Measurements from ENCODE around the gene MRPL11.
A peak's percentile ranks its signal among the peaks of the same experiment; 100 is the strongest.

MRPL11 gene

DNA sequence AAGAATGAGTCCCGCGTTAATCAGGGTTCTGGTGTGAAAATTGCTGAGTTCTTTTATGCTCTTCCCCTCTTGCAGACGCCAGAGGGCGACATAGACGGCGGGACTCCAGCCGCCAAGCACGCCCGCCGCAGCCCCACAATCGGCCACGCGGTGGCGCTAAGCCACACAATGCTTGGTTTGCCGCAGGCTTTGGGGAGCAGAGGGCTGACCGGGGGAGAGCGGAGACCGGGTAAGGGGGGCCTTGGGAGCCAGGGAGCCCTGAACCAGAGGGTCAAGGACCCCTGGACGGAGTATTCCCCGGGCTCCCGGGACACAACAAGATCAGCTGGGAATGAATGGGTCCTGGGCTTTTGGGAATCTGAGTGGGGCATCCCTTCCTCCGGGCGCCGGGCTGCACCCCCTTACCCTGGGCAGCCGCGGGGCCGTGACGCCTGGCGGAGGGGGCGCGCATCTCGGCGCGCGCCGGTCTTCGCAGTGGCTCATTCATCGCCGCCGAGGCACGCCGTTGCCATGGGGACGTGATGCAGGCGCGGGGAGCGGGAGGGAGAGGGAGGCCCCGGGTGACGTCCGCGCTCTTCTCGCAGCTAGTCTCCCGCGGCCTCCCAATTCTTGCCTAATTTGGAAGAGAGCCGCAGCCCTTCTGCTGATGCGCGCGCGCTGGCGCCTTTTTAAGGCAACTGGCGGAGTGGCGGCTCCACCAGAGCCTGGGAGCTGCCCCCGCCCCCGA is 30.0 kb downstream of the MRPL11 start:
- no peaks in the 10 kb centered on the region for H3F3A ChIP-seq (ENCODE audit: insufficient read depth, low read length)
- no peak overlapping the region for H3K9ac ChIP-seq (ENCODE audit: low read length)
- no peaks in the 10 kb centered on the region for H4K20me1 ChIP-seq (ENCODE audit: insufficient read depth, low read length)
- H3K4me3 ChIP-seq (ENCODE audit: low read depth, low read length, poor library complexity, severe bottlenecking) = peak overlapping the region; percentile 48
- H3K79me2 ChIP-seq (ENCODE audit: insufficient read depth, low read length) = no peaks in the 10 kb centered on the region
- no peak overlapping the region for H2AFZ ChIP-seq (ENCODE audit: low read length)
- H3K27me3 ChIP-seq (ENCODE audit: insufficient read depth, low read length) = no peaks in the 10 kb centered on the region
- H3K27ac ChIP-seq (ENCODE audit: low read depth, low read length, poor library complexity, severe bottlenecking) = no peak overlapping the region
- H3K9me2 ChIP-seq (ENCODE audit: low read depth, low read length) = no peaks in the 10 kb centered on the region
- no peaks in the 10 kb centered on the region for H3K36me3 ChIP-seq (ENCODE audit: insufficient read depth, low read length)
- H3K4me1 ChIP-seq (ENCODE audit: insufficient read depth, low read length, severe bottlenecking) = peaks cover 7% of the 10 kb centered on the region
- no peaks in the 10 kb centered on the region for H3K9me3 ChIP-seq (ENCODE audit: low read length)
- H3K4me2 ChIP-seq (ENCODE audit: low read length) = peak overlapping the region; percentile 65
- no peak for TF ChIP-seq EZH2 (IDR thresholded peaks at IDR 0.05; ENCODE audit: borderline replicate concordance, low read length)
- TF ChIP-seq, protein P1, sequence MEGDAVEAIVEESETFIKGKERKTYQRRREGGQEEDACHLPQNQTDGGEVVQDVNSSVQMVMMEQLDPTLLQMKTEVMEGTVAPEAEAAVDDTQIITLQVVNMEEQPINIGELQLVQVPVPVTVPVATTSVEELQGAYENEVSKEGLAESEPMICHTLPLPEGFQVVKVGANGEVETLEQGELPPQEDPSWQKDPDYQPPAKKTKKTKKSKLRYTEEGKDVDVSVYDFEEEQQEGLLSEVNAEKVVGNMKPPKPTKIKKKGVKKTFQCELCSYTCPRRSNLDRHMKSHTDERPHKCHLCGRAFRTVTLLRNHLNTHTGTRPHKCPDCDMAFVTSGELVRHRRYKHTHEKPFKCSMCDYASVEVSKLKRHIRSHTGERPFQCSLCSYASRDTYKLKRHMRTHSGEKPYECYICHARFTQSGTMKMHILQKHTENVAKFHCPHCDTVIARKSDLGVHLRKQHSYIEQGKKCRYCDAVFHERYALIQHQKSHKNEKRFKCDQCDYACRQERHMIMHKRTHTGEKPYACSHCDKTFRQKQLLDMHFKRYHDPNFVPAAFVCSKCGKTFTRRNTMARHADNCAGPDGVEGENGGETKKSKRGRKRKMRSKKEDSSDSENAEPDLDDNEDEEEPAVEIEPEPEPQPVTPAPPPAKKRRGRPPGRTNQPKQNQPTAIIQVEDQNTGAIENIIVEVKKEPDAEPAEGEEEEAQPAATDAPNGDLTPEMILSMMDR (IDR thresholded peaks at IDR 0.05; ENCODE audit: low read length) = peak; percentile 100

DNA sequence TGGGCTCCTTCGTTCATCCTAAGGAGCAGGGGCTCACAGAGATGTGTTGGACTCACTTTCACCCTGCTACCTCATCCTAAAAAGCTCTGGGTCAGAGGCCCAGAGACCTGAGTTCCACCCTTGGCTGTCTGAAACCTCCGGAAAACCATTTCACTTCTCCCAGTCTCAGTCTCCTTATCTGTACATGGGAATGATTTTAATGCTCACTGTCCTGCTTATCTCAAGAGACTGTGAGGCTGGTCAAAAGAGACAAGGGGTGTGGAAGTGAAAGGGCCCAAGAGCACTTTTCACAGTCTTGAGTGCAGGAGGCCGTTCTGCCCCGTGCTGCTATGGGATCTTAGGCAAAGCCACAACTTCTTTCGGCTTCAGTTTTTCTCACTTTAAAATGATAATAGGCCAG is 31.0 kb downstream of the MRPL11 start:
- H3K9ac ChIP-seq (ENCODE audit: low read length) = no peak overlapping the region
- H4K20me1 ChIP-seq (ENCODE audit: insufficient read depth, low read length) = no peaks in the 10 kb centered on the region
- H3K27ac ChIP-seq (ENCODE audit: low read depth, low read length, poor library complexity, severe bottlenecking) = no peak overlapping the region
- H3F3A ChIP-seq (ENCODE audit: insufficient read depth, low read length) = no peaks in the 10 kb centered on the region
- H3K4me1 ChIP-seq (ENCODE audit: insufficient read depth, low read length, severe bottlenecking) = peaks cover 7% of the 10 kb centered on the region
- H3K4me2 ChIP-seq (ENCODE audit: low read length) = no peak overlapping the region
- no peaks in the 10 kb centered on the region for H3K9me3 ChIP-seq (ENCODE audit: low read length)
- TF ChIP-seq EZH2 (IDR thresholded peaks at IDR 0.05; ENCODE audit: borderline replicate concordance, low read length) = no peak
- TF ChIP-seq, protein P1 (IDR thresholded peaks at IDR 0.05; ENCODE audit: low read length) = no peak
- no peaks in the 10 kb centered on the region for H3K79me2 ChIP-seq (ENCODE audit: insufficient read depth, low read length)
- no peaks in the 10 kb centered on the region for H3K27me3 ChIP-seq (ENCODE audit: insufficient read depth, low read length)
- H3K9me2 ChIP-seq (ENCODE audit: low read depth, low read length) = no peaks in the 10 kb centered on the region
- H3K4me3 ChIP-seq (ENCODE audit: low read depth, low read length, poor library complexity, severe bottlenecking) = no peak overlapping the region
- no peaks in the 10 kb centered on the region for H3K36me3 ChIP-seq (ENCODE audit: insufficient read depth, low read length)
- no peak overlapping the region for H2AFZ ChIP-seq (ENCODE audit: low read length)

DNA sequence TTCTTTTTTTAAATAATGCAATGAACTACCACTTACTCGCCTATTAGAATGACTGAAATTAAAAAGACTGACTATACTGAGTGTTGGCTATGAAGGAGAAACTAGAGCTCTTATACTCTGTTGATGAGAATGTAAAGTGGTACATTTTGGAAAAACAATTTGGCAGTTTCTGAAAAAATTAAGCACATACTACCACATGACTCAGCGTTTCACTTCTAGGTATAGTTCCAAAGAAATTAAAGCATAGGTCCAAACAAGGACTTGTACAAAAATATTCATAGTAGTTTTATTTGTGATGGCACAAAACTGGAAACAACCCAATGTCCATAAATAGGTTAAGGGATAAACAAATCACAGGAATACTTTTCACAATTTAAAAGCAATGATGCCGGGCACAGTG is 44.7 kb downstream of the MRPL11 start:
- Histone ChIP-seq H3K9me2 (ENCODE audit: low read depth, low read length) (no peaks in the 10 kb centered on the region), H3K27ac (ENCODE audit: low read depth, low read length, poor library complexity, severe bottlenecking) (no peak overlapping the region)
- TF ChIP-seq, protein P1 (IDR thresholded peaks at IDR 0.05; ENCODE audit: low read length) = no peak
- no peak for TF ChIP-seq EZH2 (IDR thresholded peaks at IDR 0.05; ENCODE audit: borderline replicate concordance, low read length)

More for the DNA sequence above, 44.7 kb downstream of the MRPL11 start:
- H2AFZ ChIP-seq (ENCODE audit: low read length) = no peak overlapping the region
- H3K9ac ChIP-seq (ENCODE audit: low read length) = no peak overlapping the region
- no peaks in the 10 kb centered on the region for H3K36me3 ChIP-seq (ENCODE audit: insufficient read depth, low read length)
- H3K4me3 ChIP-seq (ENCODE audit: low read depth, low read length, poor library complexity, severe bottlenecking) = no peak overlapping the region
- H3F3A ChIP-seq (ENCODE audit: insufficient read depth, low read length) = no peaks in the 10 kb centered on the region; the same call in 1 of the 2 replicates
- no peaks in the 10 kb centered on the region for H4K20me1 ChIP-seq (ENCODE audit: insufficient read depth, low read length)
- no peaks in the 10 kb centered on the region for H3K79me2 ChIP-seq (ENCODE audit: insufficient read depth, low read length)
- H3K4me2 ChIP-seq (ENCODE audit: low read length) = no peak overlapping the region
- H3K4me1 ChIP-seq (ENCODE audit: insufficient read depth, low read length, severe bottlenecking) = no peaks in the 10 kb centered on the region
- H3K27me3 ChIP-seq (ENCODE audit: insufficient read depth, low read length) = no peaks in the 10 kb centered on the region
- H3K9me3 ChIP-seq (ENCODE audit: low read length) = no peaks in the 10 kb centered on the region

Data from OCI-LY1 (cell line).